Measurements from ENCODE around the gene ATP8B4. TPM values are rescaled to one million over a fixed set of nuclear protein-coding genes. Genes with fewer than 3 reads are reported as not detected.

The ATP8B4 gene
- total RNA-seq, 2 experiments from 2014 or later = 3.4 to 3.5 TPM

DNA sequence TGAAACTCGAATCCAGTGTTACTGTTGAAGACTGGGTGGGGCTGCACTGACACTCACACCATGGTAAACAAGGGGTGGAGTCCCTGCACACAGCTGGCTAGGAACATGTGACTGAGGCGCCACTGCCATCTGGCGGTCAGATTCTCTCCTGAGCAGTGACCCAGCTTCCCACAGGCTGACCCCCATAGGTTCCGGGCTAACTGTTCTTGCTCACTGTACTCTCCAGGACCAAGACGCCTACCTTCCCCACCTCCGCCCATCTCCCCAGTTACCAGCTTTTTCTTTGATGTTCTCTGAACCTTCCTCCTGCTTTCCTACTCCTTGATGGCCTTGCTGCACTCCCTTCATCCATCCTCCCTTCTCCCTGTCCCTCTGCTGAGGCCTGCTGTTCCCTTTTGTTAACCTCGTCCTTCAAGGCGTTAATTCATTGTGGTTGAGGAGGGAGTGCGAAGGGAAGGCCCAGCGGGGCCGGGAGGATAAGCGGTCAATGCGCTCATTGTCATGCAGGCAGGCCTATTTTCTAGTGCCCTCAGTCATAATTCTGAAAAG, 115.2 kb downstream of the ATP8B4 start:
- no peaks in the 10 kb centered on the region for H3K4me1 Mint-ChIP-seq
- no peak overlapping the region for H3K4me3 Mint-ChIP-seq
- no peak overlapping the region for H3K27ac Mint-ChIP-seq
- H3K9me3 Mint-ChIP-seq = no peaks in the 10 kb centered on the region
- no peaks in the 10 kb centered on the region for H3K36me3 Mint-ChIP-seq
- peaks cover 9% of the 10 kb centered on the region for H3K27me3 Mint-ChIP-seq
- peak; percentile 34 for DNase-seq

DNA sequence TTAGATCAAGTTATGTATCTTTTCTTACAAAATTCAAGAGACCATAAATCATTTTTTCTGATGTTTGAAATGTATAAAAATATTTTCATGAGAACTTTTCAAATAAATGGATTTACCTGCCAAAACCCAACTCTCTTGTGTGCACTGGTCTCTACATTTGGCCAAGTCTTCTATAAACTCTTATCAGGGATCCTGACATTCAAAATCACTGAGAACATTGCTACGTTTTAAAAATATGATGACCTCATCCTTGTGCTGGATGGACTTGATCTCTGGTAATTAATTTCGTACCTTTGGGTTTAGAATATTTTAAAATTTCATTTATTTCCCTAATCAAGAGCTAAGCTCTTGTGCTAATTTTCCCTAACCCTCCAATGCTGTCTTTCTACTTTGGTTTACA, 127.4 kb downstream of the ATP8B4 start:
- Mint-ChIP-seq H3K27ac (no peak overlapping the region), H3K36me3 (no peaks in the 10 kb centered on the region), H3K9me3 (no peaks in the 10 kb centered on the region), H3K4me1 (no peaks in the 10 kb centered on the region), H3K4me3 (no peak overlapping the region), H3K27me3 (peaks cover 3% of the 10 kb centered on the region)
- no peak for DNase-seq

DNA sequence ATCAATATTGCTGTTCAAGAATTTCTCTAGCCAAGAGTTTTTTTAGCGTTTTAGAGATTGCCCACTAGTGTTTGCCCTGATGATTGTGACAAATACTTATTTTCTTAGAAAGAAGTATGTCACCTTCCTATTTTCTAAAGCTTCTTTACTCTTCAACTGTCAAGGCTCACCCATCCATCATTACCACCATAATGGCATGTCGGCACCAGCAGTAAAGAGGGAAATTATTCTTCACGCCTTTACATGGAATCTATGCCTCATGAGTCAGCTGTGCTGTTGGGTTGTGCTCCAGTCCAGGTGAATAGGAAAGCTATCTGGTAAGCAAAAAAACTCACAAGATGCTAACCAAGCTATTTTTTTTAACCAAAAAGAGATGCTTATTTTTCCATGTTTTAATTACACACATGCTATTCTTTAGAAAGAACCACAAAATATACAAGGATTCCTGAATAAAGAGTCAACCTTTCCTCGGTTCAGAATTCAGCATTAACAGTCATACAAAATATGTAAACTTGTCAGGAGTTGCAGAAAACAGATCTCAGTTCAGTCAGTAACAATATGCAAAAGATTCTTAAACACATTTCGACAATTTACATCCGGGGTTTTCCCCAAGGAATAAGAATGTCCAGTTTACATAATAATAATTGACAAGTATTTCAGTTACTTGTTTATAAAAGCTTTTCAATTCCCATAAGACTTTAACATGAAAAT, 128.0 kb downstream of the ATP8B4 start:
- H3K4me1 Mint-ChIP-seq = no peaks in the 10 kb centered on the region

DNA sequence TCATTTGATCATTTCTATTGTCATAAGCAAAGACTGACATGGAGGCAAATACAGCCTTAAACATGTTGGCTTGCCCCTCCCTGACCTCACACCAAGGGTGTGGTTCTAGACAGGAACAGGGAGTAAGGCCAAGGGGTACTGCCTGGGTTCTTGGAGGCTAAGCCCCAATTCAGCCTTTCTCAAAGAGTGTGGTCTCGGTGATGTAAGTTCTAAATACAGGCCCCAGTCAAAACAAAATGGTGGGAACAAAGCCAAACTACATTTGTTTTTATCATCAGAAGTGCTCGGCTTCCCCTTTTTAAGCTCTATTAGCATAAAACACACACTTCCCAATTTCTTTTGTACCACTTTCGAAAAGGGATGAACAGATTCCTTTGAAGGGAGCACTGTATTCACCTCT, 129.5 kb downstream of the ATP8B4 start:
- Mint-ChIP-seq H3K27me3 (peaks cover 3% of the 10 kb centered on the region), H3K9me3 (no peaks in the 10 kb centered on the region), H3K4me3 (no peak overlapping the region), H3K4me1 (no peaks in the 10 kb centered on the region), H3K36me3 (no peaks in the 10 kb centered on the region), H3K27ac (no peak overlapping the region)
- DNase-seq = no peak

More for the DNA sequence above, 128.0 kb downstream of the ATP8B4 start:
- H3K27me3 Mint-ChIP-seq = peaks cover 3% of the 10 kb centered on the region
- no peak overlapping the region for H3K27ac Mint-ChIP-seq
- H3K9me3 Mint-ChIP-seq = no peaks in the 10 kb centered on the region
- no peak overlapping the region for H3K4me3 Mint-ChIP-seq
- H3K36me3 Mint-ChIP-seq = no peaks in the 10 kb centered on the region
- no peak for DNase-seq

DNA sequence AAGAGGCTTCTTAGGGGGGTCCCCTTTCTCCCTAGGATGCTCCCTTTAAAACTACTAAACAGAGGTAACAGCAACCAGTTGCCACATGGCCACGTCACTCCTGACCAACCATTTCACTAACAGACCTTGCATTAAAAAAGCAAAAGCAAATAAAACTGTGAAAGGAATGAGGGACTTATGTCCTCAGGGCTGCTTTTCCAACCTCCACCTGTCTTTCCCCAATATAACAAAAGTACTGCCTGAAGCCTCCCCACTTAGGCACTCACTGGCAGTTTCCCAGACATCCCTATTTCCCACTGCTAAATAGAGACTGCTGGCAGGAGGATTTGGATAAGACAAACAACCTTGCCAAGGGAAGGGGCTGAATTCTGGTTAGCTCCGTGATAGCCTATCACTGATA, 130.3 kb downstream of the ATP8B4 start:
- Mint-ChIP-seq H3K27me3 (peaks cover 3% of the 10 kb centered on the region), H3K36me3 (no peaks in the 10 kb centered on the region), H3K9me3 (no peaks in the 10 kb centered on the region), H3K4me1 (no peaks in the 10 kb centered on the region), H3K4me3 (no peak overlapping the region), H3K27ac (no peak overlapping the region)
- DNase-seq = no peak

DNA sequence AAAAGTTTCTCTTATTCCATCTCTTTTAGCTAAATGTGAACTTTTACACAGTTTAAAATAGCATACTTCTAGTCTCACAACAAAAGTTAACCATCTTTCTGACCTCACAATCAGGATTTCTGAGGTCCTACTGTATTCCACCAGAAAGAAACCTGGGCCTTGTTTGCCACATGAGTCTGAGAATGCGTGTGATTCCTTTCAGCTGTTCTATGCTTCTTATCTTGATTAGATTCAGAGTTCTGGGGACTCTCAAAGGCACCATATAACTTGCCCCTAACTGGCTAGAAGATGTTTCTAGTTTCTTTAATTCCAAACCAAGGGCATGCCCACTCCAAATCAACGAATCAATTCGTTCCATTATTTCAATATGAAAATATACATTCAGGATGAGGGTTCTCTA, 131.1 kb downstream of the ATP8B4 start:
- no peak for DNase-seq
- H3K9me3 Mint-ChIP-seq = no peaks in the 10 kb centered on the region
- H3K4me1 Mint-ChIP-seq = no peaks in the 10 kb centered on the region
- no peaks in the 10 kb centered on the region for H3K36me3 Mint-ChIP-seq
- no peak overlapping the region for H3K4me3 Mint-ChIP-seq
- peaks cover 3% of the 10 kb centered on the region for H3K27me3 Mint-ChIP-seq
- H3K27ac Mint-ChIP-seq = no peak overlapping the region

DNA sequence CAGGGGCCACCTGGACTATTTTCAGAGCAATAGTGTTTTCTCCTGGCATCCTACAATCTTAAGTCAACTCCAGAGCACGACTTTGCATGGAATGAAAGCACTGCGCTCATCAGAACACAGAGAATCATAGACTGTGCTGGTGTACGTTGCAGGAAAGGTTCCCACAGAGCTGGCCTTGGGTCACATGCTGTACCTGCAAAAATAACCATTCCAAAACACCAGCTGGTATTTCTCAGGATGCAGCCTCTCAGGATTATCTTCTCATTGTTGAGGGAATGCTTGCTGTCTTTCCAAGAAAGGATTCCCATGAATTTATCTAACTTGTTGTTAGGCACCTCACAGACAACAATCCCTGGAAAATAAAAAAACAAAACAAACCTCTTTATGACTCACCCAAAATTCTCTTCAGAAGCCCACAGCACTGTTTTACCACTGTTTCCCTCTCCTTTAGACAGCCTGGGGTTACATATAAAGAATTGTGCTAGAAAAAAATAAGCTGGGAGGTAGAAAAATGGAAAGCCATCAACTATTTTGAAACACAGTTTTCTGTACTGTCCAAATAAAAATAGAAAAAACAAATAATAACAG, 131.7 kb downstream of the ATP8B4 start:
- no peaks in the 10 kb centered on the region for H3K36me3 Mint-ChIP-seq
- no peak overlapping the region for H3K27ac Mint-ChIP-seq
- DNase-seq = no peak
- no peaks in the 10 kb centered on the region for H3K9me3 Mint-ChIP-seq
- no peaks in the 10 kb centered on the region for H3K4me1 Mint-ChIP-seq
- H3K27me3 Mint-ChIP-seq = peaks cover 3% of the 10 kb centered on the region
- H3K4me3 Mint-ChIP-seq = no peak overlapping the region

DNA sequence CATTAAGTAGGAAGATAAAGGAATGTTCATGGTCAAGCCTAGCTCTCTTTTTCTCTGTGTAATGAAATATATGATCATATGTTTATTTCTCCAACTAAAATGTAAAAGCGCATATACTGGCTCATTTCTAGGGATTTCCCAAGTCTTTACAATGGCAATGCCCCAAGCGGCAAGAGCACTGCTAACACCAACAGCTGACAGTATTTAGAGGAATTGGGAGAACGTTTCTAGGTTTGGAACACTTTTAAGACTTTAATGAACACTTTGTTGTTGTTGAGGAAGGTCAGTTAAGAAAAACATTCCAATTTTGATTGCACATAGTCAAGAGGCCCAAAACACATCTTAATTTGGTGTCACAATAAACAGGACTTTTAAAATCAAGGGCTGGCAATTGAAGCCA, 132.7 kb downstream of the ATP8B4 start:
- Mint-ChIP-seq H3K4me1 (no peaks in the 10 kb centered on the region), H3K4me3 (no peak overlapping the region), H3K9me3 (no peaks in the 10 kb centered on the region), H3K27ac (no peak overlapping the region), H3K27me3 (peaks cover 3% of the 10 kb centered on the region), H3K36me3 (no peaks in the 10 kb centered on the region)
- DNase-seq = no peak

DNA sequence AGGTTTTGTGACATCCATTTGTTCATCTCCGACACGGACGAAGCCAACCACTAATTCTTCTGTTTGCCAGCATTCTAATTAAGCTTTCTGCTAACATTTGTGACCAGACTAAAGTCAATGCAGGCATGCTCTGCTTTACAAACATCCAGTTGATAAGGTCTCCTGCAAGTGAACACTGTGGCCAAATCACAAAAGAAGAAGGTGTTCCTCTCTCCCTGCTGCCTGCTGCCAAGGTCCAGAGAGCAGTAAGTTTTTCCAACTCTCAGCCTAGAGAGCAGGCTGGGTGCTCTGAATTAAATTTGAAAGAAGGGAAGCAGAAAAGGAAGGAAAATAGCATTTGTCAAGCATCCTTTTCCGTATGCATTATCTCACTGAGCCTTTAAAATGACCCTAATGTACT, 133.6 kb downstream of the ATP8B4 start:
- no peak for DNase-seq
- no peak overlapping the region for H3K27ac Mint-ChIP-seq
- no peaks in the 10 kb centered on the region for H3K36me3 Mint-ChIP-seq
- H3K9me3 Mint-ChIP-seq = no peaks in the 10 kb centered on the region
- H3K4me1 Mint-ChIP-seq = no peaks in the 10 kb centered on the region
- peaks cover 3% of the 10 kb centered on the region for H3K27me3 Mint-ChIP-seq
- no peak overlapping the region for H3K4me3 Mint-ChIP-seq

DNA sequence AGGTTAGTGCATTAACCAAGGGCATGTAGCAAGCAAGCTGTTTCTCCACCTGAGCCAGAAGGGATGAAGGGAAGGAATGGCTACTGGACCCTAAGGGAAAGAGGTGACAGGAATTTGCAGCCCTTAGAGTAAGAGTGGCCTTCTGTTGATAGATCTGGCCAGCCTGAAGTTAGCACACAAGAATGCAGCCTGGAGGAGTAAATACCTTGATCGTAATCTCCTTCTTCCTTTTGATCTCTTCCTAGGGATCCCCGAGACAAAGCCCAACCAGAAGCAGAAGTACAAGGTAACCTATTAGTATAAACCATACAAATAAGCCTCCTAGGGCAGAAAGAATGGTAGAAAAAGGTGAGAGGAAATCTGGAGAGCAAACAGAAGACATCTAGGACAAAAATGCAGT, 134.6 kb downstream of the ATP8B4 start:
- no peak for DNase-seq
- no peaks in the 10 kb centered on the region for H3K4me1 Mint-ChIP-seq
- no peak overlapping the region for H3K27ac Mint-ChIP-seq
- peaks cover 7% of the 10 kb centered on the region for H3K27me3 Mint-ChIP-seq
- no peak overlapping the region for H3K4me3 Mint-ChIP-seq
- no peaks in the 10 kb centered on the region for H3K36me3 Mint-ChIP-seq
- no peaks in the 10 kb centered on the region for H3K9me3 Mint-ChIP-seq

DNA sequence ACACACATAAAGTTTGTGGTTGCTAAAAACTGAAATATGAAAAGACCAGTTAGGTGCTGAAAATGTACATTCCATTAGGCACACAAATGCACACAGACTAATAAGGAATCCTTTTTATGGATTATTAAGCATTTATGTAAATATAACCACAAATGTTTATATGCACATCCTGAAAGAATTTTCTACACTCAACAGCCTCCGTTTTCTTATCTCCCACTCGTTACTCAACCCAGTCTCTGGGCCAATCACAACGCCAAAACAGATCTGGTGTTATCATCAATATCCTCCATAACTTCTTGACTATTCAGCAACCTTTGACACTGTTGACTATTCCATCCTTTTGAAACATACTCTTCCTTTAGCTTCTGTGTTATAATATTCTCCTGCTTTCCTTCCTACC, 136.4 kb downstream of the ATP8B4 start:
- H3K27me3 Mint-ChIP-seq = peaks cover 7% of the 10 kb centered on the region
- no peaks in the 10 kb centered on the region for H3K36me3 Mint-ChIP-seq

DNA sequence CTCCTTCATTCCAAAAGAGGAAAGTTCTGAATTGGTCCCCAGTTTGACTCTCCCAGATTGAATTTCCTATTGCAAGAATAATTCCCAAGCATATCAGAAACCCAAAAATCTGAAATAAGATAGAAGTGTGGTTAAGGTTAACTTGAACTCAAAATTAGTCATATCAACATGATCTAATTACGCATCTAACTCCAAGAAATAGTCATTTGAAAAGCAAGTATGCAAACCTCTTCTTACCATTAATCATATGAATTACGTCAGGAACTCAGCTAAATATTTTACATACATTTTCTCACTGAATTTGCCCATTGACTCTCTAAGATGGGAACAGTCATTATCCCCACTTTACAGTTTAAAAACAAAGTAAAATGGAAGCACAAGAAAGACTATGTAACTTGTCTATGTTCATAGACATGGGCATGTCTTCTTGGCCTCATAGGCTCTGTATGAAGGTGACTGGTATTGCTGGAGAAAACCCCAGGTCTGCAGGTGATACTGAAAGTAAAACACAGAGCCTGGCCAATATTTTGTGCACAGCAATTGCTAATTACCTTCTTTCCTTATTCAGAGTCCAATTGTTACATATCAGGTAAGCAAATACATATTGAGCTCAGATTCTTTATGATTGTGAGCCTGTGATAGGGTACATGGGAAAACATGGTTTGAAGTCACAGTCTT, 139.2 kb downstream of the ATP8B4 start:
- Mint-ChIP-seq H3K27ac (no peak overlapping the region), H3K9me3 (no peaks in the 10 kb centered on the region), H3K4me1 (no peaks in the 10 kb centered on the region), H3K4me3 (no peak overlapping the region), H3K36me3 (no peaks in the 10 kb centered on the region), H3K27me3 (peaks cover 9% of the 10 kb centered on the region)
- DNase-seq = no peak

More for the DNA sequence above, 136.4 kb downstream of the ATP8B4 start:
- DNase-seq = no peak
- Mint-ChIP-seq H3K4me3 (no peak overlapping the region), H3K27ac (no peak overlapping the region), H3K9me3 (no peaks in the 10 kb centered on the region), H3K4me1 (no peaks in the 10 kb centered on the region)

DNA sequence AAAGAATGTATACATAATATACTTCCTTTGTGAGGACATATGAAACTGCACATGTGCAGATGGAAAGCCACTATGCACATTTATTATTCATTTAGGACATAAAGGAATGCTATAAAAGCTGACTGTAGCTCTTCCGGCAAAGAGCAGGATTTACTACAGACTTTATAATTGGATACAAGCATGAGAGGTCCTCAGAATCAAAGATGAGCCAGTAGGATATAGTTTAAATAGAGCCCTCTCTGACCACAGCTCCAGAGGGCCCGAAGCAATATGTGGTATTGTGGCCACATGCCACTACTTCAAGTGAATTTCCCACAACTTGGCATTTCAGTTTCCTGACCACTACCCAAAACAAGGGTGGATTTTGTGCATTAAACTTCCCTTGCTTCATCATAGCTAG, 140.9 kb downstream of the ATP8B4 start:
- no peak overlapping the region for H3K4me3 Mint-ChIP-seq
- DNase-seq = no peak
- H3K27ac Mint-ChIP-seq = no peak overlapping the region
- no peaks in the 10 kb centered on the region for H3K36me3 Mint-ChIP-seq
- H3K4me1 Mint-ChIP-seq = no peaks in the 10 kb centered on the region
- peaks cover 13% of the 10 kb centered on the region for H3K27me3 Mint-ChIP-seq
- H3K9me3 Mint-ChIP-seq = no peaks in the 10 kb centered on the region

DNA sequence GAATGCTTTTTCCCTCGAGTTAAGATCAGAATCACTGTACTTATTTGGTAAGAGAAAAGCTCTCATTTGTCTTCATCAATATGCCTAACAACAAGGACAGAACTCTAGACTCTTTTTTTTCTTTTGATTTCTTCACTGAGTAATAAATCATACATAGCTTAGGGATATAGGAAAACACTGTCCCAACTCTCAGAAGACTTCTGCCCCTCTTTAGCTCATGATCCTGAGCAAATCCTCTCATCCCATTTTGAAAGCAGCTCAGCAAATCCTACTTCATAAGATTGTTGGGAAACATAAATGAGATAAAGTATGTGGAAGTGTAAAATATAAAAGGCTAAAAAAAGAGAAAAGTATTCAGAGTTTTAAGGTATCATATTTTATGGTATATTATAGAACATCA, 141.7 kb downstream of the ATP8B4 start:
- no peak overlapping the region for H3K27ac Mint-ChIP-seq
- DNase-seq = no peak
- H3K4me1 Mint-ChIP-seq = no peaks in the 10 kb centered on the region
- H3K9me3 Mint-ChIP-seq = no peaks in the 10 kb centered on the region
- peaks cover 13% of the 10 kb centered on the region for H3K27me3 Mint-ChIP-seq
- H3K4me3 Mint-ChIP-seq = no peak overlapping the region
- H3K36me3 Mint-ChIP-seq = no peaks in the 10 kb centered on the region

DNA sequence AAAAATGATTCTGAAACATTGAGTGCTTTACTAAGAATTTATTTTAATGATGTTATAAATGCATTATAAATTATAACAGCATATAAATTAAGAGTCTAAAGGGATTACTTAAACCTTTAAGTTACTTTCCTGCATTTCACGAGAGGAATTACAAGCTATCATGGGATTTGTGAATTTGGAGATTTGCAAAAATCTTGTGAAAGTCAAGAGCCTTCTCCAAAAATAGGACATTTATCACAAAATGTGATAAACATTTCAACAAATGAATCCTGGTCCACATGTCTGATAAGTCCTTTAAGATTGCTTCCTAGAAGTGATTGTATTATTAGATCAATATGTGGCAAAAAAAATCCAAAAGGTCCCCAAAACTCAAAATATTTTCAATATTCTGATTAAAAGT, 154.5 kb downstream of the ATP8B4 start:
- no peak overlapping the region for H3K4me3 Mint-ChIP-seq
- H3K9me3 Mint-ChIP-seq = peaks cover 1% of the 10 kb centered on the region
- H3K27me3 Mint-ChIP-seq = peaks cover 10% of the 10 kb centered on the region
- no peak for DNase-seq
- H3K36me3 Mint-ChIP-seq = no peaks in the 10 kb centered on the region
- no peak overlapping the region for H3K27ac Mint-ChIP-seq
- no peaks in the 10 kb centered on the region for H3K4me1 Mint-ChIP-seq

Data from activated naive CD8-positive, alpha-beta T cell treated with anti-CD3 and anti-CD28 coated beads for 36 hours (primary cell).